Stimulated activated CD4-positive, alpha-beta T cell treated with anti-CD3 and anti-CD28 coated beads, Interleukin-1b, Interleukin-23, amount 100 ng/mL, for 4 hours (primary cell): ENCODE data around the gene ILK.

Experiments
- DNase-seq, 2 donors: peaks; one replicate each; pipeline ENCODE4 v3.0.0-alpha.2; 2020; ENCODE audit warnings: low read depth in 2 of 2

The ILK gene

GRCh38 chr11:6574816-6575715 lies 28.5 kb upstream of the ILK start:
- no peak for DNase-seq

GRCh38 chr11:6576471-6577373 lies 26.9 kb upstream of the ILK start:
- no peak for DNase-seq

GRCh38 chr11:6578134-6578533 lies 25.4 kb upstream of the ILK start:
- no peak for DNase-seq

GRCh38 chr11:6579681-6580080 lies 23.9 kb upstream of the ILK start:
- DNase-seq = no peak

GRCh38 chr11:6583584-6583983 lies 20.0 kb upstream of the ILK start:
- DNase-seq = no peak

- DNase-seq = no peak
These were observed 19.0 kb upstream of the ILK start for GRCh38 chr11:6584528-6584927.

GRCh38 chr11:6586434-6587359 lies 16.9 kb upstream of the ILK start:
- DNase-seq = no peak

- DNase-seq = no peak
These were observed 16.1 kb upstream of the ILK start for GRCh38 chr11:6587360-6587953.

- DNase-seq = no peak
These were observed 15.6 kb upstream of the ILK start for GRCh38 chr11:6588018-6588417.

- DNase-seq = no peak
These were observed 9.3 kb upstream of the ILK start for GRCh38 chr11:6594142-6594768.

GRCh38 chr11:6596239-6596877 lies 7.2 kb upstream of the ILK start:
- DNase-seq = no peak

- DNase-seq = no peak
These were observed 5.0 kb upstream of the ILK start for GRCh38 chr11:6598555-6598954.

- no peak for DNase-seq
These were observed 4.1 kb upstream of the ILK start for GRCh38 chr11:6599449-6599848.

- DNase-seq = no peak
These were observed 3.6 kb upstream of the ILK start for GRCh38 chr11:6599881-6600390.

GRCh38 chr11:6601041-6601461 lies 2.5 kb upstream of the ILK start:
- no peak for DNase-seq

GRCh38 chr11:6602096-6602940 lies 1.3 kb upstream of the ILK start:
- no peak for DNase-seq

- DNase-seq = peak in 1 of 2 donors; percentile 36
These were observed 580 bp downstream of the ILK start for GRCh38 chr11:6604081-6604626.

GRCh38 chr11:6604790-6605189 lies 1.2 kb downstream of the ILK start:
- no peak for DNase-seq
